SJCRH30 (cell line): ENCODE data around the gene GLRX3. TPM values are rescaled to one million over a fixed set of nuclear protein-coding genes. Genes with fewer than 3 reads are reported as not detected.
"Not testable (repeated sequence)": the region's sequence is repeated elsewhere in the genome, so short reads cannot be mapped to it uniquely, and the experiment has no call there.

ENCODE experiments used
- DNase-seq, 2 experiments: peaks; one replicate each; pipeline ENCODE4 v3.0.0-alpha.2; 2015 to 2020
- H3K27ac ChIP-seq: fragments of 250-450 bp; sonication (Bioruptor Pico); 2 replicates; pipeline ENCODE4 v1.5.1; 2020; ENCODE audit warnings: mild to moderate bottlenecking, moderate library complexity
- H3K27me3 ChIP-seq: fragments of 250-450 bp; sonication (Bioruptor Pico); 2 replicates; pipeline ENCODE4 v1.5.1; 2020; ENCODE audit warnings: mild to moderate bottlenecking, moderate library complexity
- H3K36me3 ChIP-seq: fragments of 250-450 bp; sonication (Bioruptor Pico); 2 replicates; pipeline ENCODE4 v1.5.1; 2020; ENCODE audit warnings: mild to moderate bottlenecking, moderate library complexity
- H3K4me1 ChIP-seq: fragments of 250-450 bp; sonication (Bioruptor Pico); 2 replicates; pipeline ENCODE4 v1.5.1; 2020; ENCODE audit warnings: mild to moderate bottlenecking, moderate library complexity
- H3K4me3 ChIP-seq: fragments of 250-450 bp; sonication (Bioruptor Pico); 2 replicates; pipeline ENCODE4 v1.5.1; 2020; ENCODE audit warnings: mild to moderate bottlenecking, moderate library complexity
- H3K9me3 ChIP-seq: fragments of 250-450 bp; sonication (Bioruptor Pico); replicated peaks from 2 replicates; pipeline ENCODE4 v1.5.1; 2020; ENCODE audit warnings: mild to moderate bottlenecking, moderate library complexity
- total RNA-seq: library from RNA; depleted of rRNA; stranded (reverse); fragments of >200 nt; shearing (Covaris generic); gene quantifications from 2 replicates; pipeline ENCODE4 v1.2.3, GENCODE V29; 2014; rRNA removed

Gene GLRX3
- total RNA-seq = 112 and 128 TPM in 2 replicates

DNA sequence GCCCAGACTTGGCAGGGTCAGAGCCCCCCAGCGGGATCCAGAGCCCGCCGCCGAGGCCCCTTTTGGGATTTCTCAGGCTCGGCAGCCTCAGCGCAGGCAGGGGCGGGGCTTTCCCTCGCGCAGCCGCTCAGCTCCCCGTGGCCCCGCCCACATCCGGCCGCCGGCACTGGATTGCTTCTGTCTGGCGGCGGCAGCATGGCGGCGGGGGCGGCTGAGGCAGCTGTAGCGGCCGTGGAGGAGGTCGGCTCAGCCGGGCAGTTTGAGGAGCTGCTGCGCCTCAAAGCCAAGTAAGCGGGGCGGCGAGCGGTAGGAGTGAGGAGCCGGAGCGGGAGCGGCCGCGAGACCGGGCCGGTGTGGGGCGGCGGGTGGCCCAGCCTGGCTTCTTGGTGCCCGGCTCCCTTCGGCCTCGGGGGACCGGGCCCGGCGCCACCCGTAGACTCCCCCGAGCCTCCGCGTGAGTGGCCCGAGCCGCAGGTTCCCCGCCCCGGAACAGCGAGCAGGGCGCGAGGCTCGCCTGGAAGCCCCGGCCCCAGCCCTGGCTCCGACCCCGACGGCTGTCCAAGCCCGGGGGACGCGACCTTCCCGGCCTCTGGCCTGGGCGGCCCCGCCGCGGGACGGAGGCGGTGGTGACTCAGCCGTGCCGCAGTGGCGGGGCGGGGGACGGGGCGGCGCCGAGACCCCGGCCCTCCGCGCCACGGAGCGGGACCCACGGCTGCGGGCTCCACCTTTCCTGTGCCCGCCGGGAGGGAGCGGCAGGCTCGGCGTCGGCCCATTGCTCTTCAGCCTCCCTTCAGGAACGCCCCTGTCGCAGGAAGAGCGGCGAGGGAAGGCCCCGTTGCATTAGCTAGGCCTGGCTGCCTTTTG is at the start of gene GLRX3:
GLRX3 (plus strand) TSS at position 166 of the 864 bp plus-strand sequence; CDS start at position 196, 30 bp downstream.
- no peaks in the 10 kb centered on the region for H3K36me3 ChIP-seq
- peak within 1 kb of the TSS; percentile 90 for H3K4me3 ChIP-seq
- H3K27ac ChIP-seq = peak within 1 kb of the TSS; percentile 84
- no peaks in the 10 kb centered on the region for H3K9me3 ChIP-seq
- DNase-seq = peak; percentile 81 to 82
- no peaks in the 10 kb centered on the region for H3K27me3 ChIP-seq
- H3K4me1 ChIP-seq = no peaks in the 10 kb centered on the region

DNA sequence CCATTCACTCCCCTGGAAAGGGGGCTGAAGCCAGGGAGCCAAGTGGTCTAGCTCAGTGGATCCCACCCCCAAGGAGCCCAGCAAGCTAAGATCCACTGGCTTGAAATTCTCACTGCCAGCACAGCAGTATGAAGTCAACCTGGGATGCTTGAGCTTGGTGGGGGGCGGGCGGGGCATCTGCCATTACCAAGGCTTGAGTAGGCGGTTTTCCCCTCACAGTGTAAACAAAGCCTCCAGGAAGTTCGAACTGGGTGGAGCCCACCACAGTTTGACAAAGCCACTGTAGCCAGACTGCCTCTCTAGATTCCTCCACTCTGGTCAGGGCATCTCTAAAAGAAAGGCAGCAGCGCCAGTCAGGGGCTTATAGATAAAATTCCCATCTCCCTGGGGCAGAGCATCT is 45.6 kb upstream of the GLRX3 start:
- H3K4me3 ChIP-seq, H3K4me1 ChIP-seq, DNase-seq, H3K9me3 ChIP-seq, H3K27me3 ChIP-seq, H3K36me3 ChIP-seq, H3K27ac ChIP-seq: not testable (repeated sequence)

DNA sequence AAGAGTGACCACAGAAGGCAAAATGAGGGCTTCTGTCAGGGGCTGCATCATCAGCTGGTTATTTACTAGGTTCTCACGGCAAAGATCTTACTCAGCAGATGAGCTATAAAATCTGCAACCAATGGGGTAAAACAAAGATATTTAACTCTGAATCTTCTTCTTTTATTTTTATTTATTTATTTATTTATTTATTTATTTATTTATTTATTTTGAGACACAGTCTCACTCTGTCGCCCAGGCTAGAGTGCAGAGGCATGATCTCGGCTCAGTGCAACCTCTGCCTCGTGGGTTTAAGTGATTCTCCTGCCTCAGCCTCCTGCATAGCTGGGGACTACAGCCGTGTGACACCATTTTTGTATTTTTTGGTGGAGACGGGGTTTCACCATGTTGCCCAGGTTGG is 36.8 kb upstream of the GLRX3 start:
- H3K27ac ChIP-seq = no peak overlapping the region
- no peaks in the 10 kb centered on the region for H3K4me1 ChIP-seq
- no peak for DNase-seq
- no peaks in the 10 kb centered on the region for H3K9me3 ChIP-seq
- no peaks in the 10 kb centered on the region for H3K27me3 ChIP-seq
- no peaks in the 10 kb centered on the region for H3K36me3 ChIP-seq
- H3K4me3 ChIP-seq = no peak overlapping the region

DNA sequence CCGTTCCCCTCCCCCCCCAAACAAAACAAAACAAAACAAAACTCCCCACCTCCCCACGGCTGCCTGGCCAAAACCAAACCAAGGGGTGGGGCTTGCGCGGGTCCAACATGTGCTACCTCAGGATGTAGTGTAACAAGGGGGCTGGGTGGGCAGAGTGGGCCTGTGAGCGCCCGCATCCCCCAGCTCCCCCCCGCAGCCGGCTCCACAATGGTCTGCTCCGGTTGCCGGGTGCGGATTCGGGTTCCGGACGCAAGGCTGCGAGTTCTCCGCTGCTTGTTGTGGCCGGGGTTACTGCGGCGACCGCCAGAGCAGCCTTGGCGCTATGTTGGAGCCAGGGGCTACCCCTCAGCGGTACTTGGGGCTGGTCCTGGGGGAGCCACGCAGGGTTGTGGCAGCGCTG is 30.5 kb upstream of the GLRX3 start:
- no peak overlapping the region for H3K27ac ChIP-seq
- H3K9me3 ChIP-seq = no peaks in the 10 kb centered on the region
- H3K4me3 ChIP-seq = no peak overlapping the region
- H3K4me1 ChIP-seq = no peaks in the 10 kb centered on the region
- no peak for DNase-seq
- no peaks in the 10 kb centered on the region for H3K27me3 ChIP-seq
- H3K36me3 ChIP-seq = no peaks in the 10 kb centered on the region

DNA sequence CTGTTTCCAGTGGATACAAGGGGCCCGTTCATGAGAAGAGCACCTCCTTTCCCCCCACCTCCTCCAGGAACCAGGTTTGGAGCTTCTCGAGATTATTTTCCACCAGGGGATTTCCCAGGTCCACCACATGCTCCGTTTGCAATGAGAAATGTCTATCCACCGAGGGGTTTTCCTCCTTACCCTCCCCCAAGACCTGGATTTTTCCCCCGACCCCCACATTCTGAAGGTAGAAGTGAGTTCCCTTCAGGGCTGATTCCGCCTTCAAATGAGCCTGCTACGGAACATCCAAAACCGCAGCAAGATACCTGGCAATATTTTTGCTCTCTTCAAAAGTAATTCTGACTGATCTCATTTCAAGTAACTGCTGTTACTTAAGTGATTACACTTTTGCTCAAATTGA is 28.0 kb upstream of the GLRX3 start:
- H3K36me3 ChIP-seq, H3K4me3 ChIP-seq, H3K4me1 ChIP-seq, H3K27ac ChIP-seq, H3K27me3 ChIP-seq, H3K9me3 ChIP-seq, DNase-seq: not testable (repeated sequence)

DNA sequence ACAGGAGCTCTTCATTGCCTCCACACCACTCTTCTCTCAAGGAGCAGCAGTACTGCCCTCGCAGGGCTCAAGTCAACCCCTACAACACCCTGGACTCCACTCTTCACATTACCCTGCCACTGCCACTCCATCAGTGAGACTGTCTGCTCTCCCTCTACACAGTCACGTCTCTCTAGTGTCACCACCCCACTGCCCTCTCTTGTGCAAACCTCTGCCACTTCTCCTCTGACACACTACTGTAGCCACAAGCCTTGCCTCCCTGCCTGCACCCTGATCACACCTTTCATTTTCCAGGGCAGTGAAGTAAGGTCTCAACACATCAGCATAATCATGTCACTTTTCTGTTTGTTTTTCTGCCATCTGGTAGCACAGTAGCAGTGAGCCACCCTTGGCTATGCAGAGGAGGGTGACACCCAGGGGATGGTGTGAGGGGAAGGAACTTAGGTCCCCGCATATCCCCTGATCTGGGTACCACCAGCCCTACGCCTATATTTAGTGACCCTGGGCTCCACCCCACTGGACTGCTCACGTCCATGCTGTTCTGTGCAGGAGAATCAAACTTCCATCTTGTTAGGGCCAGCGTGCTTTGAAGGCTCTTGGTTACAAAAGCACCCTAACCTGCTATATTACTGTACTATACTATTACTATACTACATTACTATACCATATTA is 27.1 kb upstream of the GLRX3 start:
- Histone ChIP-seq H3K27me3 (no peaks in the 10 kb centered on the region), H3K27ac (no peak overlapping the region), H3K4me3 (peak overlapping the region; percentile 75), H3K4me1 (no peaks in the 10 kb centered on the region), H3K36me3 (no peaks in the 10 kb centered on the region), H3K9me3 (no peaks in the 10 kb centered on the region)
- DNase-seq = no peak

DNA sequence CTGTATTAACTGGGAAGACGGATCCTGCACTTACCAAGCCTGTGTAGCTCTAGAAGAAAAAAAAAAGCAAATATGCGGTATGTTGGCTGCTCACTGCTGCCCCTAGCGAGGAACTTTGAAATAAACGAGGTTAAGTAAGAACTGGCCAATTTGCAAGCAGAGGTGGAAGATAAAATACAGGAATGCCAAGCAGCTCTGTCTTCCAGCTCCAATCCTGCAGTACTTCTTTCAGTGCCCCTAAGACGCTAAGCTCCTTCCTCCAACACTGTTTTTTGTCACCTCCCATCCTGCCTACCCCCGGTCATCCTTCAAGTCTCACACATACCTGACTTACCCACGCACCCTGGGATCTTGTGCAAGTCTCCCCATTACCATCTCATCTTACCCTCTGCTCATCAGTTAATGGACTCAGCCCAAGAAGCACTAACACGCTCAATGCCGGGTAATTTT is 26.4 kb upstream of the GLRX3 start:
- H3K4me3 ChIP-seq = peak overlapping the region; percentile 75
- peak; percentile 57 to 83 for DNase-seq
- H3K27ac ChIP-seq = peak overlapping the region; percentile 87
- H3K9me3 ChIP-seq = no peaks in the 10 kb centered on the region
- H3K4me1 ChIP-seq = no peaks in the 10 kb centered on the region
- H3K36me3 ChIP-seq = no peaks in the 10 kb centered on the region
- no peaks in the 10 kb centered on the region for H3K27me3 ChIP-seq

DNA sequence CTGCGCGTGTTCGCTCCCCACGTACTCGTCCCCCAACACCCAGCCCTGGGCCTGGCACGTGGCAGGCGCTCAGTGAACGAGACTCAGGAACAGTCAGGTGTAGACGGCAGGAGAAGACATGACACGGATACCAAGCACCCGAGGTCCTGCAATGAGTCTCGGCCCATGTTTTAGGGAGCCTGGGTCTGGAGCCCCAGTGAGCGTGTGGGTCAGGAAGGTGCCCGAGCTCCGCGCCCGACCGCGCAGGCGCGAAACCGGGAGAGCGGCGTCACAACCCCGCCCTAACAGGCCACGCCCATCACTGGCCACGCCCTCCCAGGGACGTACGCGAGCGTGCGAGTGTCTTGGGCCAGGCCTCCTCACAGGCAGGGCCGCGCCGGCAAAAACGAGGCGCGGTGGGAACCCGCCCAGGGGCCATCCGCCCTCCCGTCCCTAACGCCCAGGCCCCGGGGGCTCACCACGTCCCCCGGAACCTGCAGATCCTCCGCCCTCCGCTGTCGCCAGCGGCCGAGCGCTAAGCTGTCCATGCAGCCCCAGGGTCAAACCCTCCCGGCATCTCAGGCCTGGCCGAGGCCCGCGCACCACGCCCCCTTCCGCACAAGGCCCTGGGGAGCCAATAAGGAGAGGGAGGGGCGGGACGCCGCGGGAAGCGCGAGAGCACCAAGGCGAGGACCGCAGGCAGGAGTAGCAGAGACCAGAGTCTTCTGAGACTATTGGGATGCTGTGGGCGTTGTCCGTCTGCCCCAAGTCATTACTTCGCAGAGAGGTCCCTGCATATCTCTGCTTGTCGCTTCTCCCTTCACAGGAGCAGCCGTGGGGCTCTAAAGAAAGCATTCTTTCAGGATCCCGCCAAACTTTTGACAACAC is 25.7 kb upstream of the GLRX3 start, which contains the start of gene C10orf143:
C10orf143 (minus strand) TSS at position 585 of the 867 bp plus-strand sequence; CDS start at position 527, 58 bp downstream.
- H3K36me3 ChIP-seq = no peaks in the 10 kb centered on the region
- peak within 1 kb of the TSS; percentile 87 for H3K27ac ChIP-seq
- H3K4me1 ChIP-seq = no peaks in the 10 kb centered on the region
- H3K9me3 ChIP-seq = no peaks in the 10 kb centered on the region
- H3K27me3 ChIP-seq = no peaks in the 10 kb centered on the region
- H3K4me3 ChIP-seq = peak within 1 kb of the TSS; percentile 75
- peak; percentile 92 to 94 for DNase-seq

DNA sequence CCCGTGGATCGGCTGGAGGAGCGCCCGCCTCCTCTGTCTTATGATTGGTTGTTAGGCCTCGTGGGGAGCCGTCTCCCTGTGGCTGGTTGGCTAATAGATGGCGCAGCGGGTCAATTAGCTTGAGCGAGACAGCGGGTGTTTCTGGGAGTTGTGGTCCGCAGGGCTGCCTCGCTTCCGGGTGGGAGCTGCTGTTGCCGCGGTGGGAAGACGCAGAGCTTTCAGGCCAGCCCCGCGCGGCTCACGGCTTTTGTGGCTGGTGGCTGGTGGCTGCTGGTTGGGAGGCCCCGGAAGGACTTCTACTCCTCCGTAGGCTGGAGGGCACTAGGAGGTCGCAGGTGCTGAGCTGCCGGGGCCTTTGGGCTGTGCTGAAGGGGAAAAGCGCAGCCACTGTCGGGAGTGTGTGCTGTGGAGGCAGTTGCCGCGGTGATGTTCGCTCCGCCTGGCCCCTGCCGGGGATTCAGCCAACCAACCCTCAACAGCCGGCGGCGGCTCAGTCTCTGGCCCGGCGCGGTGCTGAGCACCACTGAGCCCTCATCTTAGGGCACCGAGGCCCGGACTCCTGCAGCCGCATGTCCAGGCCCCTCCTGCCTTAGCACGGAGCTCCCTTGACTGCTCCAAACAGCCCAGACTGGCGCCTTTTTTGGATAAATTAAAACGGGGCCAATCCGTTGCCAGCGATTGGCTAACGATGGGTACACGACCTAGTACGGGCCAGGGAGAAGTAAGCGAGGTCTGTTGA is 24.9 kb upstream of the GLRX3 start:
- Histone ChIP-seq H3K27ac (peak overlapping the region; percentile 87), H3K4me1 (no peaks in the 10 kb centered on the region), H3K9me3 (no peaks in the 10 kb centered on the region), H3K4me3 (peak overlapping the region; percentile 75), H3K36me3 (no peaks in the 10 kb centered on the region), H3K27me3 (no peaks in the 10 kb centered on the region)
- DNase-seq = peak; percentile 93 to 95

DNA sequence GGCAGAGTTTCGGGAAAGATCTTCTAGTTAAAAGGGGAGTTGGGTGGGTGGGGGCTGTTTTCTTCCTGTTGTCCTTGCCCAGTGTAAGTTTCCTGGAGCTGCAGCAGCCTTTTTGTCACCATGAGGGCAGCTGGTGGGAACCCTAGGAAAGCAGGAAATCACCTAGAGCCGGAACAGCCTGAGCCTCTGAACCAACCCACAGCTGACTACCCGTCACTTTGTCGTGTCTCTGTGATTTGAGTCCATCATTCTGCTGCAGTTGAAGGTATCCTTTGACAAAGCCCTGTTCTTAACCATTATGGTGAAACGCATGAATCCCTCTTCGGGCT is 24.4 kb upstream of the GLRX3 start:
- no peaks in the 10 kb centered on the region for H3K9me3 ChIP-seq
- H3K4me1 ChIP-seq = no peaks in the 10 kb centered on the region
- peak overlapping the region; percentile 75 for H3K4me3 ChIP-seq
- no peak for DNase-seq
- no peaks in the 10 kb centered on the region for H3K27me3 ChIP-seq
- H3K27ac ChIP-seq = peak overlapping the region; percentile 87; the same call in 1 of the 2 replicates
- no peaks in the 10 kb centered on the region for H3K36me3 ChIP-seq

DNA sequence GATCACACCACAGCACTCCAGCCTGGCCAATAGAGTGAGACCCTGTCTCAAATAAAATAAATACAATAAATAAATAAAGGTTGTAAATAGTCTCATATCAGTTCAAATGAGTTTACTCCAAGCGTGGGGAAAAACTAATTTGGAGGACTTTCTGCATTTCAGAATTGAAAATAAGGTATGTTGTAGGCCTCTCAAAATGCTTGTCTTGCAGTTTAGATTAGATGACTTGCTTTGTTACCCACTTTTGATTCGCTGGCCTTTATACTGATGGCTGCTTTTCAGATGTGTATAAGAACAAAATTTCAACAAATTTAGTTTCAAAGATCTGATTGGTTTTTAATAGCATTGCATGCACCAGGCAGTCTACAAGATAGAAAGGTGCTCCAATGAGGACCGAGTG is 23.4 kb upstream of the GLRX3 start:
- no peaks in the 10 kb centered on the region for H3K4me1 ChIP-seq
- no peaks in the 10 kb centered on the region for H3K36me3 ChIP-seq
- no peaks in the 10 kb centered on the region for H3K27me3 ChIP-seq
- H3K9me3 ChIP-seq = no peaks in the 10 kb centered on the region
- DNase-seq = no peak
- no peak overlapping the region for H3K4me3 ChIP-seq
- H3K27ac ChIP-seq = no peak overlapping the region

DNA sequence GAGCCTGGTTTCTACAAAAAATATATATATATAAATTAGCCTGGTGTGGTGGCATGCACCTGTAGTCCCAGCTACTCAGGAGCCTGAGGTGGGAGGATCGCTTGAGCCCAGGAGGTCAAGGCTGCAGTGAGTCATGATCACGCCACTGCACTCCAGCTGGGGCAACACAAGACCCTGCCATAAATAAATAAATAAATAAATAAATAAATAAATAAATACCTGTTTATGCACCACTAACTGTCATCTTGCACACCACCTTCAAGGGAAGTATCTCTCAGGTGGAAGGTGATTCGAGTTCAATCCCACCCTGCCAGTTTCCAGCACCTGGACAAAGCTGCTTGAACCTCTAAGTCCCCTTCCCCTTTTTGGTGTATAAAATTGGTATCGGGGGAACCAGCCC is 19.2 kb upstream of the GLRX3 start:
- not testable (repeated sequence) for H3K36me3 ChIP-seq, H3K27me3 ChIP-seq, H3K4me3 ChIP-seq, H3K27ac ChIP-seq, DNase-seq, H3K4me1 ChIP-seq, H3K9me3 ChIP-seq

DNA sequence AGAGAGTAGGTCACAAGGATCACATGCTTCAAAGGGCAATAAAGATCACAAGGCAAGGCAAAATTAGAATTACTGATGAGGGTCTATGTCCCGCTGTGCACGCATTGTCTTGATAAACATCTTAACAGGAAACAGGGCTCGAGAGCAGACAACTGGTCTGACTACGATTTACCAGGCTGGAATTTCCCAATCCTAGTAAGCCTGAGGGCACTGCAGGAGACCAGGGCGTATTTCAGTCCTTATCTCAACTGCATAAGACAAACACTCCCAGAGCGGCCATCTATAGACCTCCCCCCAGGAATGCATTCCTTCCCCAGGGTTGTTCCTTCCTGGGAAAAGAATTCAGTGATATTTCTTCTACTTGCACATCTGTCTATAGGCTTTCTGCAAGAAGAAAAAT is 18.7 kb upstream of the GLRX3 start:
- H3K27me3 ChIP-seq, H3K4me3 ChIP-seq, H3K9me3 ChIP-seq, H3K27ac ChIP-seq, H3K36me3 ChIP-seq, H3K4me1 ChIP-seq, DNase-seq: not testable (repeated sequence)

DNA sequence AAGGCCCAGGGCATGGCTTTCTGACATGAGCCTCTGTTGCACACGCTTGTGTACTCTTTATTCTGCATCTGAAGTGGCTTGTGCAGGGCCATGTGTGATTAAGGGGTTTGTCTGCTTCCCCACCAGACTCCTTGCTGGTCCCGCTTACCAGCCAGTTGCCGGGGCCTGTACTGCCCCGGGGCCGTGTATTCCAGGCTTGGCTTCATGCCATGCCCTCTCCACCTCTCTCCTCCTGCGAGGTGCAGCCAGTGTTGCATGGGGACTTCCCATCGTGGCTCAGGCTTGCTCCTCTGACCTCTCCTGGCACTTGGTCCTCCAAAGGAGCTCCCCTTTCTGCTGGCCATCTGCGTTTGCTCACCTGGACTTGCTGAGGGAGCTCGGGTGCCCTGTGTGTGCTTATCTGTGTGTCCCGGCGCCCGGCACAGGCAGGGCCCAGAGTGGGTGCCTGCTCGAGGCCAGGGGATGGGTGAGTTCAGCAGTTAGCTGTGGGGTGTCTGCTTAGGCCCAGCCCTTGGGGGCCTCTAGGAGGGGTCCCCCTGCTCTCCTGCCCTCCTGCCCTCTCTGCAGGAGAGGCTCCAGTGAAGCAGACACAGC is 14.6 kb upstream of the GLRX3 start:
- no peaks in the 10 kb centered on the region for H3K9me3 ChIP-seq
- H3K4me1 ChIP-seq = no peaks in the 10 kb centered on the region
- DNase-seq = no peak
- no peak overlapping the region for H3K4me3 ChIP-seq
- no peaks in the 10 kb centered on the region for H3K36me3 ChIP-seq
- no peaks in the 10 kb centered on the region for H3K27me3 ChIP-seq
- no peak overlapping the region for H3K27ac ChIP-seq
